ENCODE results near the gene HHAT. TPM values are rescaled to one million over a fixed set of nuclear protein-coding genes. Genes with fewer than 3 reads are reported as not detected.

The HHAT gene
- total RNA-seq, 2 donors from 2014 or later = 4.5 to 4.6 TPM

GRCh38 chr1:210633636-210634035 lies 304.9 kb downstream of the HHAT start:
- no peak overlapping the region for H3K27ac ChIP-seq
- no peak for TF ChIP-seq CTCF (IDR thresholded peaks at IDR 0.05)
- H3K4me1 ChIP-seq (ENCODE audit: control insufficient read depth in 1 of 2, low read depth in 2 of 2) = no peaks in the 10 kb centered on the region
- H3K9me3 ChIP-seq = no peaks in the 10 kb centered on the region
- no peak overlapping the region for H3K4me3 ChIP-seq
- no peaks in the 10 kb centered on the region for H3K36me3 ChIP-seq
- no peaks in the 10 kb centered on the region for H3K27me3 ChIP-seq (replicated peaks; ENCODE audit: insufficient read depth)
- ATAC-seq (ENCODE audit: insufficient number of reproducible peaks, low FRiP score, low read depth) = no peak
- DNase-seq (ENCODE audit: low spot score) = no peak

DNA sequence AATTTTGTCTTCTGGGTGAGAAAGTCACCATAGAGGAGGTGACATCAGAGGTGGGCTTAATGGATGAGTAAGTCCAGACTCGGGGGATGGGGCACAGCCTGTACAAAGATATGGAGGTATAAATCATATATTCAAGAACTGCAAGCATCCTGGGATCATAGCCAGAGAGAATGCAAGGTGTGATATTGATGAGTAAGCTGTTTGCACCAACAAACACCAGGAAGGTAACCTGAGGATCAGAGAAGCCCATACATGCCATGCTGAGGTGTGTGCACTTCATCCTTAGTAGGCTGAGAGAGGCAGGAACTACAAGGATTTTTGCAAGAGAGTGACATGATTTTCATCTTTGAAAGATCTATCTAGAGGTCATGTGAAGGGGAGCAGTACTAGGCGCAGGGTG lies 306.4 kb downstream of the HHAT start:
- H3K4me1 ChIP-seq (ENCODE audit: control insufficient read depth in 1 of 2, low read depth in 2 of 2) = no peaks in the 10 kb centered on the region
- no peak overlapping the region for H3K4me3 ChIP-seq
- no peak for TF ChIP-seq CTCF (IDR thresholded peaks at IDR 0.05)
- ATAC-seq (ENCODE audit: insufficient number of reproducible peaks, low FRiP score, low read depth) (no peak), DNase-seq (ENCODE audit: low spot score) (no peak)
- no peaks in the 10 kb centered on the region for H3K27me3 ChIP-seq (replicated peaks; ENCODE audit: insufficient read depth)
- no peaks in the 10 kb centered on the region for H3K9me3 ChIP-seq
- no peaks in the 10 kb centered on the region for H3K36me3 ChIP-seq
- no peak overlapping the region for H3K27ac ChIP-seq

- no peak overlapping the region for H3K4me3 ChIP-seq
- H3K27ac ChIP-seq = no peak overlapping the region
- no peaks in the 10 kb centered on the region for H3K9me3 ChIP-seq
- no peaks in the 10 kb centered on the region for H3K36me3 ChIP-seq
- H3K27me3 ChIP-seq (replicated peaks; ENCODE audit: insufficient read depth) = no peaks in the 10 kb centered on the region
- DNase-seq (ENCODE audit: low spot score) = no peak
- no peak for TF ChIP-seq CTCF (IDR thresholded peaks at IDR 0.05)
- H3K4me1 ChIP-seq (ENCODE audit: control insufficient read depth in 1 of 2, low read depth in 2 of 2) = no peaks in the 10 kb centered on the region
- ATAC-seq (ENCODE audit: insufficient number of reproducible peaks, low FRiP score, low read depth) = no peak
Observed at GRCh38 chr1:210641582-210641981, 312.9 kb downstream of the HHAT start.

DNA sequence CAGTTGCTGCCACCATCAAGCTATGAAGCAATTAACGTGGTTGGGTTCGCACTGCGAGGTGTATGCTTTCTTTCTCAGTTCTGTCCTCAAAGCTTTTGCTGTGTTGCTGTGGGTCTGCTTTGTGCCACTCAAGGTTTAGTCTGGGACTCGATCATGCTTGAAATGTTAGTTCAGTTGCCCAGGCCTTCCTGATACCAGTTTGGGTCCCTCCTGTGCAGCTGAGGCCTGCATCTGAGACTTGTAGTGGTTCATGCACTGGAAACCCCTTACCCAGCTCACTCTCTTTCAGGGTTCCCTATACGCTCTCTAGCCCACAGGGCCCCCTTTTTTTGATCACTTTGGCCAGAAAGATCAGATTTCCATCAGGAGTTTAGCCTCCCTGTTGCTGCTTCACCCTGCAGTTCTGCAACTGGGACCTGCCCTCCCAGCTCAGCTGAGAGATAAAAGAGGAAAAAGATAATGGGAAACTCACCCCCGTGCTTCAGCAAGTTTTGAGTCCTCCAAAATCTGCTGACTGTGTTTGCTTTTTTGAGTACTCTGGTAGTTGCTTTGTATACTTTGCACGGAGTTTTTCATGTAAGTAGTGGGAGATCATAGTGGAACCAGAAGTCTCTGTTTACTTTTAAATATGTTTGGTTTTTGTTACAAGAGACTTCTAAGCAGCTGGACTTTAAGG lies 317.0 kb downstream of the HHAT start:
- Histone ChIP-seq H3K4me3 (no peak overlapping the region), H3K9me3 (no peaks in the 10 kb centered on the region), H3K4me1 (ENCODE audit: control insufficient read depth in 1 of 2, low read depth in 2 of 2) (no peaks in the 10 kb centered on the region), H3K27ac (no peak overlapping the region), H3K36me3 (no peaks in the 10 kb centered on the region), H3K27me3 (replicated peaks; ENCODE audit: insufficient read depth) (no peaks in the 10 kb centered on the region)
- DNase-seq (ENCODE audit: low spot score) (no peak), ATAC-seq (ENCODE audit: insufficient number of reproducible peaks, low FRiP score, low read depth) (no peak)
- TF ChIP-seq CTCF (IDR thresholded peaks at IDR 0.05) = no peak

- no peaks in the 10 kb centered on the region for H3K27me3 ChIP-seq (replicated peaks; ENCODE audit: insufficient read depth)
- no peak for TF ChIP-seq CTCF (IDR thresholded peaks at IDR 0.05)
- ATAC-seq (ENCODE audit: insufficient number of reproducible peaks, low FRiP score, low read depth) (no peak), DNase-seq (ENCODE audit: low spot score) (no peak)
- H3K36me3 ChIP-seq = no peaks in the 10 kb centered on the region
- H3K4me3 ChIP-seq = no peak overlapping the region
- H3K27ac ChIP-seq = no peak overlapping the region
- no peaks in the 10 kb centered on the region for H3K4me1 ChIP-seq (ENCODE audit: control insufficient read depth in 1 of 2, low read depth in 2 of 2)
- no peaks in the 10 kb centered on the region for H3K9me3 ChIP-seq
Observed at GRCh38 chr1:210646258-210646616, 317.5 kb downstream of the HHAT start.

All from thoracic aorta (tissue), 2 donors.